ENCODE measurements around the gene RTRAF. TPM values are rescaled to one million over a fixed set of nuclear protein-coding genes. Genes with fewer than 3 reads are reported as not detected.
A peak's percentile ranks its signal among the peaks of the same experiment; 100 is the strongest.

The RTRAF gene
- total and polyA plus RNA-seq, 2 of the 8 experiments (the other 6 are each of a cell fraction or from before 2014, with no cell fraction given) = 149 to 359 TPM

GRCh38 chr14:52026901-52027300 lies 37.6 kb downstream of the RTRAF start:
- Histone ChIP-seq H3K4me1 (replicated peaks in 1 of 4; ENCODE audit: control insufficient read depth in 3 of 4, insufficient read depth in 4 of 4, low read length in 3 of 4) (no peaks in the 10 kb centered on the region), H3K79me2 (ENCODE audit: control insufficient read depth in 1 of 2, insufficient read depth in 2 of 2, low read length in 2 of 2) (no peaks in the 10 kb centered on the region), H3K27ac (ENCODE audit: low read depth, low read length) (no peak overlapping the region), H4K5ac (ENCODE audit: insufficient read length, low read depth, low read length) (no peak overlapping the region), H2BK120ac (replicated peaks; ENCODE audit: low read depth, low read length) (no peak overlapping the region), H2AFZ (ENCODE audit: low read length) (no peak overlapping the region), H3K9me3 (ENCODE audit: insufficient read depth in 2 of 2, low read depth in 1 of 2, low read length in 1 of 2) (no peaks in the 10 kb centered on the region), H3K4me2 (ENCODE audit: insufficient read depth in 1 of 2, low read depth in 2 of 2, low read length in 2 of 2) (no peak overlapping the region), H3K14ac (ENCODE audit: insufficient read length) (no peak overlapping the region), H2BK12ac (ENCODE audit: low read depth, low read length) (no peak overlapping the region), H2BK20ac (ENCODE audit: low read length) (no peak overlapping the region), H4K8ac (ENCODE audit: extremely low read depth, insufficient read depth, low read length) (no peak overlapping the region), H3K23ac (ENCODE audit: insufficient read length) (no peak overlapping the region), H3K9ac (replicated peaks in 1 of 4; ENCODE audit: extremely low read depth in 1 of 4, low read depth in 3 of 4, low read length in 3 of 4) (no peak overlapping the region), H3K36me3 (ENCODE audit: control insufficient read depth in 2 of 4, insufficient read depth in 4 of 4, low read length in 3 of 4) (no peaks in the 10 kb centered on the region; a peak in 1 of 8 replicates), H3K18ac (ENCODE audit: extremely low read depth, low read length) (no peak overlapping the region), H3K79me1 (ENCODE audit: low read depth, low read length) (peaks cover 2% of the 10 kb centered on the region; the same call in 1 of the 2 replicates), H3K27me3 (replicated peaks in 1 of 4; ENCODE audit: control insufficient read depth in 3 of 4, extremely low read depth in 1 of 4, insufficient read depth in 3 of 4, low read length in 3 of 4) (no peaks in the 10 kb centered on the region), H4K20me1 (replicated peaks in 1 of 2; ENCODE audit: control insufficient read depth in 1 of 2, insufficient read depth in 2 of 2, low read length in 2 of 2) (no peaks in the 10 kb centered on the region), H2BK5ac (ENCODE audit: low read depth, low read length) (no peak overlapping the region), H3K4ac (replicated peaks; ENCODE audit: insufficient read length, low read depth, low read length) (no peak overlapping the region), H3K56ac (replicated peaks; ENCODE audit: insufficient read length, low read depth, low read length) (no peak overlapping the region), H4K91ac (replicated peaks; ENCODE audit: insufficient read length, low read length) (peak overlapping the region; percentile 57), H2BK15ac (ENCODE audit: low read length) (no peak overlapping the region), H3K23me2 (ENCODE audit: low read depth, low read length) (no peaks in the 10 kb centered on the region), H2AK5ac (ENCODE audit: low read depth, low read length) (no peak overlapping the region), H3K4me3 (ENCODE audit: extremely low read depth in 1 of 4, insufficient read depth in 2 of 4, low read depth in 3 of 4, low read length in 4 of 4) (no peak overlapping the region)
- no peak for FAIRE-seq
- CTCF ChIA-PET (ENCODE audit: partially characterized antibody) = interaction anchor here (1.3 to 2.6 kb wide), 3 partner anchors 17 to 104 kb away, joined by 4 to 10 read pairs (median 5); no protein-coding TSS in a partner anchor
- POLR2A ChIA-PET (ENCODE audit: partially characterized antibody) = no interaction called here
- no peak for DNase-seq (ENCODE audit: low read depth in 1 of 2, low spot score in 2 of 2)
- 88% methylated on average over 10 of the region's 10 CpGs; no CpG with 5 or more reads in 1 of the 2 experiments for WGBS, 2 experiments (ENCODE audit: extremely low coverage in 1 of 2, insufficient coverage in 1 of 2, insufficient read length in 1 of 2, insufficient replicate concordance in 2 of 2, low coverage in 1 of 2, low lambda C conversion rate in 2 of 2, missing lambda C conversion rate in 1 of 2)
- no peak for TF ChIP-seq TCF12 (IDR thresholded peaks at IDR 0.05; ENCODE audit: low read depth, low read length)
- no peak for TF ChIP-seq CREB1 (IDR thresholded peaks at IDR 0.05)

Data from H1 (cell line).